Fibroblast of pulmonary artery (primary cell): ENCODE results near the gene ALKBH3.

Source experiments
- DNase-seq: peaks from one replicate; pipeline ENCODE4 v3.0.0-alpha.2; 2010; ENCODE audit warnings: low read depth
- H3K4me3 ChIP-seq: replicated peaks from 2 replicates; pipeline ENCODE4 v1.5.1; 2011; ENCODE audit warnings: low read depth, mild to moderate bottlenecking, control low read depth, low read length, moderate library complexity
- CTCF ChIP-seq: IDR thresholded peaks from 2 replicates; pipeline ENCODE4 v1.5.1; 2011; ENCODE audit warnings: mild to moderate bottlenecking, control low read depth, low read length, inconsistent platforms; ENCODE audit errors: missing control alignments

ALKBH3 gene

GRCh38 chr11:43937434-43938411 lies 57.1 kb downstream of the ALKBH3 start:
- no peak overlapping the region for H3K4me3 ChIP-seq
- TF ChIP-seq CTCF, result peak; percentile 36
- DNase-seq, result peak; percentile 71

GRCh38 chr11:43941257-43941994 lies 60.8 kb downstream of the ALKBH3 start:
- peak; percentile 55 for DNase-seq
- H3K4me3 ChIP-seq, result peak overlapping the region; percentile 55
- TF ChIP-seq CTCF, result no peak

GRCh38 chr11:43942662-43943371 lies 62.2 kb downstream of the ALKBH3 start:
- no peak for TF ChIP-seq CTCF
- DNase-seq, result peak; percentile 58
- H3K4me3 ChIP-seq, result peak overlapping the region; percentile 69

- peak overlapping the region; percentile 69 for H3K4me3 ChIP-seq
- no peak for TF ChIP-seq CTCF
- peak; percentile 36 for DNase-seq
Observed at GRCh38 chr11:43943372-43943930, 62.8 kb downstream of the ALKBH3 start.

- DNase-seq, result peak; percentile 40
- no peak for TF ChIP-seq CTCF
- H3K4me3 ChIP-seq, result peak overlapping the region; percentile 69
Observed at GRCh38 chr11:43943931-43944751, 63.5 kb downstream of the ALKBH3 start.
